Endothelial cell of hepatic sinusoid (primary cell): Measurements from ENCODE around the gene SMC6.

Experiments
- in situ Hi-C: cut with HindIII; loops from 2 replicates; pipeline ENCODE4 v1.10.0; 2017; ENCODE audit warnings: low sequenced_read_pairs

SMC6 gene

GRCh38 chr2:17717666-17718065 lies 35.9 kb downstream of the SMC6 start:
- in situ Hi-C loops: no loop called here

DNA sequence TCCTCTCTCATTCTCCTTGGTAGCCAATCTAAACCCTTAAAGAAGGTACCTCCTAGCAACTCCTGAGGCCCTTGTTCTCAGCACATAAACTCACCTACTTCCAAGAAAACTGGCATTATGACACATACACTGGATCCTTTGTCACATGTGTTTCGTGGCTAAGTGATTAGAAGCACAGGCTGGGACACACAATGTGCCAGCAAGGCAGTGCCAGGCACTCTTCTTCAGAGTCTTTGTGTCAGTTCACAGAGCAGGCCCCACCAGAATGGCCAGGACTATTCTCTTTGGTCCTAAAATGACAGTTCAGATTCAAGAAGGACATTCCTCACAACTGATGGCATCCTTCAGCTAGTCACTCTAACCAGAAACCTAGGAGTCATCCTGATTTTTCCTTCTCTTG lies 40.3 kb downstream of the SMC6 start:
- in situ Hi-C loops: no loop called here

DNA sequence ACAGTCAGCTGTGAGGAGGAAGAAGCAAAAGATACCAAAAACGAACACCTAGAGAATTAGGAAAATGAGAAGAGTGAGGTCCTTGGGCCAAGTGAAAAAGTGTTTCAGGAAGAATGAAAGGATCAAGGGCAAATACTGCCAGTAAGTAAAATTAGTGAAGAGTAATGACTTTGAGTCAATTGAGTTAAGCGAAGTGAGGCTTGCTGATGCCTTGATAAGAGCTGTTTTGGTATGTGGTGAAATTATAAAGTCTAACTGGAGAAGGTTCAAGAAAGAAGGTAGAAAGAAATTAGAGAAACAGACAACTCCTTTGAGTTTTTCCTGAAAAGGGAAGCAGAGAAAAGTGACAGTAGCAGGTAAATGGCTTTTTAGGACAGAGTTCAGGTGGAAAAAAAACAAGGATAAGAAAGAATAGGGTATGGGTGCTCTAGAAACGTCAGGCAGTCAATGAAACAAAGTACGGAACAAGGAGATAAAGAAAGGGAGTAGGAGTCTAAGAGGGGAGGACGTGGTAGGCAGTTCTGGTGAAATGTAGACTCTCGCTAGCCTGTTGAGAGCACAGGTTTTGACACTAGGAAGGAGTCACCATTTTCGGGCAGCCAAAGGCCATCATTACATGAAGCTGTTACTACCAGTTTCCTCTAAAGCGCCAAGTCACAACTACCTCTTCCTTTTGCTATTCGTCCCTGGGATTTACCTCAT lies 42.9 kb downstream of the SMC6 start:
- in situ Hi-C loops: no loop called here

- in situ Hi-C loops: no loop called here
Observed at GRCh38 chr2:17709897-17710296, 43.7 kb downstream of the SMC6 start.

GRCh38 chr2:17708501-17708900 lies 45.1 kb downstream of the SMC6 start:
- in situ Hi-C loops: no loop called here

GRCh38 chr2:17706845-17707244 lies 46.8 kb downstream of the SMC6 start:
- in situ Hi-C loops: no loop called here

DNA sequence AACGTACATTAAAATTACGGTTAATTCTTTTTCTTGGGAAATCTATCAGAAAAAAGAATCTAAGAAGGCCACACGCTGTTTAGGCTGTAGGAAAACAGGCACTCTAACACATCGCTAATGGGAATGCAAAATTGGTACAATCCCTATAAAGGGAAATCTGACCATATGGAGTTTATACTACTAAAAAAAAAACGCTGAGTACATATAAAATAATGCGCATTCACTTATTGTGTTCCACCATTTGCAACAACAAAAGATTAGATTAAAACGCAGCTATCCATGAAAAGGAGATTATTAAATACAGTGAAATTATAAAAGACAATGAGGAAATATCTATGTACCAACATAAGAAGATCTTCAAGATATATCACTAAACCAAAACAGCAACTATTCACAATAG lies 62.8 kb downstream of the SMC6 start:
- in situ Hi-C loops: no loop called here

- in situ Hi-C loops: no loop called here
Observed at GRCh38 chr2:17689010-17689409, 64.6 kb downstream of the SMC6 start.

DNA sequence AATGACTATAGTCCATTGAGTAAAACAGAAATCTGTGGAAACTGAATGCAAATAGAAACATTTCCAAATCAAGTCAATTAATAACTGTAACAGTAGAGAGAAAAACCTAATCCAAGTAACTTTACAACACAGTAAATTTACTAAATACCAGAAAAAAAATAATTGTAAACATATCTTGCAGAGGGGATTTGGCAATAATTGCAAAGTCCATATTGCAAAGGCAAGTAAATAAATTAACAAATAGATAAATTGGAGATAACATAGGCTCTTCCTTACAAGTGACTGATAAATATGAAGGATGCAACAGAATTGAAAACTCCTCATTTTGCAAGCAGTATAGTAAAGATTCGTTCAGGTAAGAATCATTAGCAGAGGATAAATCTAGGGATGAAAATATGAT lies 65.0 kb downstream of the SMC6 start:
- in situ Hi-C loops: no loop called here

- in situ Hi-C loops: no loop called here
Observed at GRCh38 chr2:17683981-17684380, 69.6 kb downstream of the SMC6 start.

DNA sequence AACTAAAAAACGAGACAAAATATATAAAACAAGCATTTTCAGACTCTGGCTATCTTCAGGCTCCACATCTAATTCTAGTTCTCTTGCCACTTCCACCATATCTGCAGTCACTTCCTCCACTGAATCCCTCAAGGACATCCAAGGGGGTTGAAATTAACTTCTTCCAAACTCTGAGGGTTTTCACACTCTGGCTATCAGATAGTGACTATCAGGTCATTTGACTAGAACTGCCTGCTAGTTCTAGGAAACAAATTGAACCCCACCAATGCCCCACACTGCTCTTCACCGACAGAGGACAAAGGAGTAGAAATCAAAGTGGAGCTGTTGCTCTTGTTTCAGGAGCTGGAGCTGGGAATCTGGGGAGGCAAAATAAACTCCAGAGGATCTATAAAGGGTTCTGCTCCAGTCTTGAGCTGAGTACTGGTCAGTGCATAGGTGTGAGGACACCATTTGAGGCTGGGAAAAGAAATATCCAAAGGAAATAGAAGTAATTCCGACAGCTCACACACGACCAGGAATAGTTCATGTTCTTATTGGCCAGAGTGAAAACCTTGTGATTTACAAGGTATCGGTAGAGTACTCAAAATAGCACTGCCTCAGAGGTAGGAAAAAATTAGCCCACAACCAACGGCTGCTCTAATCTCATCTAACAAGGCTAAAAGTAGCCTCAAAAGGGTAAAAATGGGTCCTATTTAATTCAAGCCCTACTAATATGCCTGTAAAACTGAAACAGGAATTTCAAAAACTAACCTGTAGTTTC lies 71.3 kb downstream of the SMC6 start:
- in situ Hi-C loops: no loop called here

- in situ Hi-C loops: no loop called here
Observed at GRCh38 chr2:17680119-17680518, 73.5 kb downstream of the SMC6 start.

- in situ Hi-C loops: no loop called here
Observed at GRCh38 chr2:17674817-17675216, 78.8 kb downstream of the SMC6 start.

DNA sequence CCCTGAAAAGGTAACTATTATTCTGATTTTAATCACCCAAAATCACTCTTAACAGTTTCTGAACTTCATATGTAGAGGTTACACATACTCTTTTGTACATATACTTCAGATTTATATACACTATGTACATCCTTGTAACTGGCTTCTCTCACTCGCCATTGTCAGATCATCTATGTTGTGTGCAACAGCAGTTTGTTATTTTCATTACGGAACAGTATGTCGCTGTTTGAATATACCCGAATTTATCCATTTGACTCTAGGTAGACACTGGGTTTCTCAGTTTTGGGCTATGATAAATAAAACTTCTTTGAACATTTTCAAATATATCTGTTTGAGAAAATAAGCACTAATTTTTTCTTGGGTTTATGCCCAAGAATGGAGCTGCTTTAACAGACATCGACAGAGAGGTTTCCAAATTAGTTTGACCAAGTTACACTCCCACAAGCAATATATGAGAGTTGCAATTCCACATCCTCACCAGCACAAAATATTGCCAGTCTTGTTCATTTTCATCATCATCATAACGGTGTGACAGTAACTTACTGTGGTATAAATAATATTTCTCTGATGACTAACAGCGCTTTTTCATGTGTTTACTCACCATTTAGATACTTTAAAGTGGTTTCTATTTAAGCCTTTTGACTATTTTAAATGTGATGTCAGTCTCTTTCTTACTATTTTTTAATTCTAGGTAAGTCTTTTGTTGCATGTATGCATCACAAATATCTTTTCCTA lies 80.9 kb downstream of the SMC6 start:
- in situ Hi-C loops: no loop called here

DNA sequence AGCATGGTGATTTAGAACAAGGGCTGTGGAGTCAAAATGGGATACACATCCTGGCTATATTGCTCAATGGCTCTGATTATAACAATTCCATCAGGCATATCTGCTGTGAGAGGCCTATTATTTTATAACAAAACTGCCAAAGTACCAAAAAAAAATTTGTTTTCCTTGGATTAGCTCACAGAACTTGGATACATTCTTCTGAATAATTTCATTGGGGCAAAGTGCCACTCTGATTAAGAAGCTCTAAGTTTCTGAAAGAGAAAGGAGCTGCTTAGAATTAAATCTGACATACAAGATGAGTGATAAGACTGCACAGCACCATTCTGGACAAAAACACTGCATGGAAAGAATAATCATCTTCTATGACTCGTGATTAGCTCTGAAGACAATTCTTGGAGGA lies 85.7 kb downstream of the SMC6 start:
- in situ Hi-C loops: no loop called here

GRCh38 chr2:17664534-17664933 lies 89.1 kb downstream of the SMC6 start:
- in situ Hi-C loops: no loop called here

DNA sequence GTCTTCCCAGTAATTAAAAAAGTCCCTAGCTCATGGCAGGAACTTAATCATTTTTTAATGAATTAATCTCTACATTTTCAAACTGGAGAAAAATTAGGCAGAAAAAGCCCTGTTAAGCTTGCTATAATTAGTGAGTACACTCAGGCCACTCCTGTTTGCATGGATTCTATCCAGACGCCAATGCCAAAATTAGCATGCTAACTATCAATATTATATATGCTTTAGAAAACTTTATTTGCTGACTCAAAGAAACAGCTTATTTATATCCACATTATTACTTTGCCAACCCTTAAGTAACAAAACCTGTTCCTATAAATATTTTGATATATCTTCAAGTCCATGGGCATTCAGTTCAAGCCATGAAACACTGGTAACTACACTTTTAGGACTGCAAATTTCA lies 90.9 kb downstream of the SMC6 start:
- in situ Hi-C loops: no loop called here

DNA sequence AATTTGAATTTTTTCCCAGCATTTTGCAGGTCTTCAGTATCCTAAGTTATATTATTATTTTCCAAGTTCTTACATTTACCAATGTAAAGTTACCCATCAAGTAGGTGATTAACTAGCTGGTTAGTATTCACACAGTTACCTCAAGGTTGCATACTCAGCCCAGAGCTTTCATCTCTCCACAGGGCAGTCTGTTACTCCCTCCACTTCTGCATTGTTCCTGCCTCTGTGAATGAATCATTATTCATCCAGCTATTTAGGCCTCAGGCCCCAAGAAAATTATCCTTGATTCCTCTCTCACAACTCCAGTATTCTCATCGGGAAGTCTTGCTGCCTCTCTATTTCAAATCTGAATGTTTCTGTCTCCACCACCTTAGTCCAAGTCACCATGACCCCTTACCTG lies 92.2 kb downstream of the SMC6 start:
- in situ Hi-C loops: no loop called here

DNA sequence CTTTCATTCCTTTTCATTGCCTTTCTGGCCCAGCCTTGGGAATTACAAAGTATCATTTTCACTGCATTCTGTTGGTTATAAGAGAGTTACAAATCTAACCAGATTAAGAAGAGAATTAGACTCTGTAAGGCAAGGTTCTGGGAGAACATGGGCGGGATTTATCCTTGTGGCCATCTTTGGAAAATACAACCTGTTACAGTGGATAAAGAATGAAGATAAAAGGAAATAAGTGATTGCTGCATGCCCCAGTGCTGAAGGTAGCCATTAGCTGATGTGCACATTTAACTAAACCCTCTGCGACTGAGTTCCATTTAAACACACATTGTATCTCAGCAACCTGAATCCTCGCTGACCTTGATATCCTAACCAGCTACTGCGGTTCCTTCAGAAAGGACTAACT lies 93.4 kb downstream of the SMC6 start:
- in situ Hi-C loops: no loop called here

DNA sequence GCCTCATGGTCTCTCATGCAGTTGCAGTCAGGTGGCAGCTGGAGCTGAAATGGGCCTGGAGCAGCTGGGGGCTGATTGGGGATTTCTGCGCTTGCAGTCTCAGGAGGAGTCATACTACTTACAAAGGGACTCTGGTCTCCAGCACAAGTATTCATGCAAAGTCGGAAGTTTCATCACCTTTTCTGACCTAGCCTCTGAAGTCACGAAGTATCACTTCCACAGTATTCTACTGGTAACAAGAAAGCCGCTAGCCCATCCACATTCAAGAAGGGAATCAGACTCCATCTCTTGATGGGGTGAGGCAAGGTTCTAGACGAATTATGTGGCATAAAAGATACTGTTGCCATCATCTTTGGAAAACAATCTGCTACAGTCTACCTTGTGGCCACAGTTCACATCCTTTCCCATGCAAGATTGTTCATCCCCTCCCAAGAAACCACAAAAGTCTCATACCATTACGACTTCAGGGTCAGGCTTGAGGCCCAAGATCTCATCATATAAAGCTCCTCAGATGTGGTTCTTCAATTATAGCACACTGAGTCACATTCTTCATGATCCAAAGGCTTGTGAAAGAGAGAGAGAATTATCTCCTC lies 95.3 kb downstream of the SMC6 start:
- in situ Hi-C loops: no loop called here

- in situ Hi-C loops: no loop called here
Observed at GRCh38 chr2:17657759-17658158, 95.9 kb downstream of the SMC6 start.
